Astrocyte (in vitro differentiated cells and primary cell): ENCODE results near the gene CNTLN. TPM values are rescaled to one million over a fixed set of nuclear protein-coding genes. Genes with fewer than 3 reads are reported as not detected.
"Not testable (repeated sequence)": the region's sequence is repeated elsewhere in the genome, so short reads cannot be mapped to it uniquely, and the experiment has no call there.

Experiments
- DNase-seq: peaks from one replicate; pipeline ENCODE4 v3.0.0-alpha.2; 2010; ENCODE audit warnings: low read depth
- FAIRE-seq: peaks from 2 replicates; lab custom pipeline; 2011; peaks lifted over from hg19 to GRCh38; lab: Jason Lieb, UNC
- H2AFZ ChIP-seq: 2 replicates; pipeline ENCODE4 v1.6.0; 2012; ENCODE audit warnings: low read depth, low read length, inconsistent platforms
- H3K27ac ChIP-seq: 2 replicates; pipeline ENCODE4 v1.5.1; 2011; ENCODE audit warnings: low read depth, low read length, inconsistent platforms
- H3K27me3 ChIP-seq: 2 replicates; pipeline ENCODE4 v1.6.0; 2011; ENCODE audit warnings: low read length, inconsistent platforms; ENCODE audit not compliant: insufficient read depth
- H3K36me3 ChIP-seq: 2 replicates; pipeline ENCODE4 v1.5.1; 2011; ENCODE audit warnings: low read length, inconsistent platforms; ENCODE audit not compliant: insufficient read depth
- H3K4me1 ChIP-seq: 2 replicates; pipeline ENCODE4 v1.5.1; 2011; ENCODE audit warnings: low read length, inconsistent platforms; ENCODE audit not compliant: insufficient read depth
- H3K4me2 ChIP-seq: 2 replicates; pipeline ENCODE4 v1.6.0; 2012; ENCODE audit warnings: low read length, inconsistent platforms
- H3K4me3 ChIP-seq: 2 replicates; pipeline ENCODE4 v1.5.1; 2011; ENCODE audit warnings: low read depth, mild to moderate bottlenecking, low read length, inconsistent platforms; ENCODE audit not compliant: insufficient read depth
- H3K79me2 ChIP-seq: 2 replicates; pipeline ENCODE4 v1.6.0; 2012; ENCODE audit warnings: mild to moderate bottlenecking, low read length, inconsistent platforms; ENCODE audit not compliant: insufficient read depth
- H3K9ac ChIP-seq: 2 replicates; pipeline ENCODE4 v1.6.0; 2012; ENCODE audit warnings: mild to moderate bottlenecking, low read length, inconsistent platforms
- H3K9me3 ChIP-seq: 2 replicates; pipeline ENCODE4 v1.5.1; 2012; ENCODE audit warnings: low read depth, mild to moderate bottlenecking, low read length, inconsistent platforms; ENCODE audit not compliant: insufficient read depth
- H4K20me1 ChIP-seq: 2 replicates; pipeline ENCODE4 v1.6.0; 2012; ENCODE audit warnings: low read length, inconsistent platforms; ENCODE audit not compliant: insufficient read depth
- H3K27ac Mint-ChIP-seq: one replicate; pipeline ENCODE4 v1.8.0; 2021; ENCODE audit warnings: mild to moderate bottlenecking, mixed read lengths; ENCODE audit not compliant: unreplicated experiment
- H3K27me3 Mint-ChIP-seq: one replicate; pipeline ENCODE4 v1.8.0; 2021; ENCODE audit warnings: low read depth, mixed read lengths; ENCODE audit not compliant: unreplicated experiment
- H3K36me3 Mint-ChIP-seq: one replicate; pipeline ENCODE4 v1.8.0; 2021; ENCODE audit warnings: low read depth, mixed read lengths; ENCODE audit not compliant: unreplicated experiment
- H3K4me1 Mint-ChIP-seq: one replicate; pipeline ENCODE4 v1.8.0; 2021; ENCODE audit warnings: low read depth, mixed read lengths; ENCODE audit not compliant: unreplicated experiment
- H3K4me3 Mint-ChIP-seq: one replicate; pipeline ENCODE4 v1.8.0; 2021; ENCODE audit warnings: mild to moderate bottlenecking, moderate library complexity, mixed read lengths; ENCODE audit not compliant: unreplicated experiment
- H3K9me3 Mint-ChIP-seq: one replicate; pipeline ENCODE4 v1.8.0; 2021; ENCODE audit warnings: mild to moderate bottlenecking, mixed read lengths; ENCODE audit not compliant: unreplicated experiment
- EZH2 ChIP-seq: IDR thresholded peaks from 2 replicates; pipeline ENCODE4 v1.6.1; 2012; ENCODE audit warnings: mild to moderate bottlenecking, low read length, inconsistent platforms; ENCODE audit not compliant: insufficient read depth
- total RNA-seq: library from RNA; stranded (reverse); gene quantifications from 2 replicates; pipeline ENCODE4 v1.2.1, GENCODE V29; 2021
- TF ChIP-seq, protein P1 (sequence below): IDR thresholded peaks from 2 replicates; pipeline ENCODE4 v1.5.1; 2011; ENCODE audit warnings: low read depth, mild to moderate bottlenecking, inconsistent platforms, low read length, moderate library complexity; ENCODE audit not compliant: insufficient read depth

The CNTLN gene
- total RNA-seq, 1 donor from 2014 or later: 4.4 TPM

- FAIRE-seq (no peak), DNase-seq (no peak)
- Histone ChIP-seq H3K4me3 (no peak overlapping the region), H4K20me1 (no peaks in the 10 kb centered on the region), H3K27ac (no peak overlapping the region), H3K79me2 (no peaks in the 10 kb centered on the region), H3K4me1 (no peaks in the 10 kb centered on the region), H2AFZ (no peak overlapping the region), H3K9ac (no peak overlapping the region), H3K4me2 (no peak overlapping the region), H3K9me3 (no peaks in the 10 kb centered on the region), H3K36me3 (no peaks in the 10 kb centered on the region), H3K27me3 (no peaks in the 10 kb centered on the region)
- H3K4me1 Mint-ChIP-seq: no peaks in the 10 kb centered on the region
- TF ChIP-seq, protein P1, sequence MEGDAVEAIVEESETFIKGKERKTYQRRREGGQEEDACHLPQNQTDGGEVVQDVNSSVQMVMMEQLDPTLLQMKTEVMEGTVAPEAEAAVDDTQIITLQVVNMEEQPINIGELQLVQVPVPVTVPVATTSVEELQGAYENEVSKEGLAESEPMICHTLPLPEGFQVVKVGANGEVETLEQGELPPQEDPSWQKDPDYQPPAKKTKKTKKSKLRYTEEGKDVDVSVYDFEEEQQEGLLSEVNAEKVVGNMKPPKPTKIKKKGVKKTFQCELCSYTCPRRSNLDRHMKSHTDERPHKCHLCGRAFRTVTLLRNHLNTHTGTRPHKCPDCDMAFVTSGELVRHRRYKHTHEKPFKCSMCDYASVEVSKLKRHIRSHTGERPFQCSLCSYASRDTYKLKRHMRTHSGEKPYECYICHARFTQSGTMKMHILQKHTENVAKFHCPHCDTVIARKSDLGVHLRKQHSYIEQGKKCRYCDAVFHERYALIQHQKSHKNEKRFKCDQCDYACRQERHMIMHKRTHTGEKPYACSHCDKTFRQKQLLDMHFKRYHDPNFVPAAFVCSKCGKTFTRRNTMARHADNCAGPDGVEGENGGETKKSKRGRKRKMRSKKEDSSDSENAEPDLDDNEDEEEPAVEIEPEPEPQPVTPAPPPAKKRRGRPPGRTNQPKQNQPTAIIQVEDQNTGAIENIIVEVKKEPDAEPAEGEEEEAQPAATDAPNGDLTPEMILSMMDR: no peak
- TF ChIP-seq EZH2: no peak
- H3K36me3 Mint-ChIP-seq: peaks cover 2% of the 10 kb centered on the region
- peaks cover 7% of the 10 kb centered on the region for H3K9me3 Mint-ChIP-seq
- no peak overlapping the region for H3K27ac Mint-ChIP-seq
- H3K27me3 Mint-ChIP-seq: no peaks in the 10 kb centered on the region
- H3K4me3 Mint-ChIP-seq: no peak overlapping the region
These were observed 302.0 kb downstream of the CNTLN start for GRCh38 chr9:17436854-17437253.

DNA sequence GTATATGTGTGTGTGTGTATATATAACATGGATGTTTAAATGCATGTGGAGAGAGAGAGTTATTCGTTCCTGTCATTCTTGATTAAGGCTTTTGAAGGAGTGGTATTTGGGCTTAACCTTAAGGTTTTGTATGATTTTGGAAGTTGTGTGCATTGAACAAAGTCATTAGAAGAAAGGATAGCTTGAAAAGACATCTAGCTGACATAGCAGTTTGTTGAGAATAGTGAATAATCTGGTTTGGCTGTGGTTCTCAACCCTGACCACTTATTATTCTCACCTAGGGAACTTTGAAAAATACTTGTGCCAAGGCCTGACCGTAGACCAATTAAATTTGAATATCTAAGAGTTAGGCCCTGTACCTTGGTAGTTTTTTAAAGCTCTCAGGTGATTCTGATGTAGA is 303.0 kb downstream of the CNTLN start:
- Mint-ChIP-seq H3K27ac (no peak overlapping the region), H3K27me3 (no peaks in the 10 kb centered on the region), H3K36me3 (peaks cover 2% of the 10 kb centered on the region), H3K4me1 (no peaks in the 10 kb centered on the region), H3K9me3 (peaks cover 7% of the 10 kb centered on the region), H3K4me3 (no peak overlapping the region)
- no peak for FAIRE-seq
- Histone ChIP-seq H3K27me3 (no peaks in the 10 kb centered on the region), H3K79me2 (no peaks in the 10 kb centered on the region), H4K20me1 (no peaks in the 10 kb centered on the region), H3K4me1 (no peaks in the 10 kb centered on the region), H2AFZ (no peak overlapping the region), H3K9me3 (no peaks in the 10 kb centered on the region), H3K4me2 (no peak overlapping the region), H3K27ac (no peak overlapping the region), H3K9ac (no peak overlapping the region), H3K36me3 (no peaks in the 10 kb centered on the region), H3K4me3 (no peak overlapping the region)
- no peak for DNase-seq
- TF ChIP-seq EZH2: no peak
- TF ChIP-seq, protein P1: no peak

GRCh38 chr9:17445126-17445525 is 310.3 kb downstream of the CNTLN start:
- not testable (repeated sequence) for H3K36me3 ChIP-seq, H3K27ac Mint-ChIP-seq, FAIRE-seq, H3K4me1 Mint-ChIP-seq, H3K27me3 ChIP-seq, H3K9ac ChIP-seq, H2AFZ ChIP-seq, H3K27me3 Mint-ChIP-seq, H3K79me2 ChIP-seq, H3K27ac ChIP-seq, H3K4me3 Mint-ChIP-seq, H3K4me2 ChIP-seq, H3K4me1 ChIP-seq, H3K4me3 ChIP-seq, H4K20me1 ChIP-seq, H3K9me3 ChIP-seq, H3K36me3 Mint-ChIP-seq, H3K9me3 Mint-ChIP-seq, DNase-seq
